Measurements from ENCODE around the gene MTG1. TPM values are rescaled to one million over a fixed set of nuclear protein-coding genes. Genes with fewer than 3 reads are reported as not detected.

The MTG1 gene
- total RNA-seq, 1 donor from 2014 or later: 65.2 TPM

DNA sequence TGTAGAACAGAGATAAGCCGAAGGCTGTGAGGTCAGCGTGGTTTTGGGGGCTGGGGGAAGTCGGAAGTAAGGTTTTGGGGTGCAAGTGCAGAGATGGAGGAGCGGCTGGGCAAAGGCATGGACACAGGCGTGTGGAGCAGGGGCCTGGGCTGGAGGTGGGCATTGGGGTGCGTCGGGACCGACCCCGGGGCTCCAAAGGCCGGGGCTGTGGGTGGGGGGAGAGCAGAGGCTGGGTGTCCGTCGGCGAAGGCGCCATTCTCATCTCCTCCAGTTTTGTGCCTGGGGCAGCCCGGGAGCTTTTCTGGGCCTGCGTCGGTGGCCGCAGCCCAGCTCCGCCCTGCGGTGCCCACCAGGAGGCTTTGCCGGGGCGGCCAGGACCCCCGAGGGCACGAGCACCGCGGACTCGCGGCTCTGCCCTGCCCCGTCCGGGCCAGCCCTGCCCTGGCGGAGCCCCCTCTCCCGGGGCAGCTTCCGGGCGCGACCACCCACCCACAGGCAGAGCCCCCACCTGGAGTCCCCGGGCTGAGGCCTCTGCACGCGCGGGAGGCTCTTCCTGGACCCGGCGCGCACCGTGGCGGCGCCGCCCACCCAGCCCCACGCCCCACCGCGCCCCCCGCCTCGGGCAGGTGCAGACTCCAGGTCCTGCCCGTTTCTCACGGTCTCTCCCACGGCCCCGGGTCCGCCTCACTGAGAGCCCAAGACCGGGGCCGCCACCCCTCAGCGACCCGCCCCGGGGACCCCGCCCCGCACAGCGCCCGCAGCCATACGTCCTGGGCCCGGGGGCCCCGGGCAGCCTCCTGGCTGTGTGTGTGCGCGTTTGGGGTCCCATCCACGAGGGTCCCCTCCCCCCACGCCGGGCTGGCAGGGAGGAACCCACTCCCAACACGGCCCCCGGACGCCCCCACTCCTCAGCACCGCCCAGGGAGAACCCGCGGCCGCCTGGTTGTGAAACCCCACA lies 52.1 kb downstream of the MTG1 start:
- DNase-seq (ENCODE audit: extremely low spot score, unreplicated experiment): no peak
- H3K4me1 Mint-ChIP-seq (ENCODE audit: unreplicated experiment): no peaks in the 10 kb centered on the region
- H3K27me3 Mint-ChIP-seq (ENCODE audit: unreplicated experiment): no peaks in the 10 kb centered on the region
- H3K4me3 Mint-ChIP-seq (ENCODE audit: unreplicated experiment): no peak overlapping the region
- H3K9me3 Mint-ChIP-seq (ENCODE audit: unreplicated experiment): peaks cover 30% of the 10 kb centered on the region
- peaks cover 18% of the 10 kb centered on the region for H3K36me3 Mint-ChIP-seq (ENCODE audit: unreplicated experiment)
- no peak overlapping the region for H3K27ac Mint-ChIP-seq (ENCODE audit: unreplicated experiment)
- TF ChIP-seq, protein P1, sequence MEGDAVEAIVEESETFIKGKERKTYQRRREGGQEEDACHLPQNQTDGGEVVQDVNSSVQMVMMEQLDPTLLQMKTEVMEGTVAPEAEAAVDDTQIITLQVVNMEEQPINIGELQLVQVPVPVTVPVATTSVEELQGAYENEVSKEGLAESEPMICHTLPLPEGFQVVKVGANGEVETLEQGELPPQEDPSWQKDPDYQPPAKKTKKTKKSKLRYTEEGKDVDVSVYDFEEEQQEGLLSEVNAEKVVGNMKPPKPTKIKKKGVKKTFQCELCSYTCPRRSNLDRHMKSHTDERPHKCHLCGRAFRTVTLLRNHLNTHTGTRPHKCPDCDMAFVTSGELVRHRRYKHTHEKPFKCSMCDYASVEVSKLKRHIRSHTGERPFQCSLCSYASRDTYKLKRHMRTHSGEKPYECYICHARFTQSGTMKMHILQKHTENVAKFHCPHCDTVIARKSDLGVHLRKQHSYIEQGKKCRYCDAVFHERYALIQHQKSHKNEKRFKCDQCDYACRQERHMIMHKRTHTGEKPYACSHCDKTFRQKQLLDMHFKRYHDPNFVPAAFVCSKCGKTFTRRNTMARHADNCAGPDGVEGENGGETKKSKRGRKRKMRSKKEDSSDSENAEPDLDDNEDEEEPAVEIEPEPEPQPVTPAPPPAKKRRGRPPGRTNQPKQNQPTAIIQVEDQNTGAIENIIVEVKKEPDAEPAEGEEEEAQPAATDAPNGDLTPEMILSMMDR (IDR thresholded peaks at IDR 0.05): no peak

DNA sequence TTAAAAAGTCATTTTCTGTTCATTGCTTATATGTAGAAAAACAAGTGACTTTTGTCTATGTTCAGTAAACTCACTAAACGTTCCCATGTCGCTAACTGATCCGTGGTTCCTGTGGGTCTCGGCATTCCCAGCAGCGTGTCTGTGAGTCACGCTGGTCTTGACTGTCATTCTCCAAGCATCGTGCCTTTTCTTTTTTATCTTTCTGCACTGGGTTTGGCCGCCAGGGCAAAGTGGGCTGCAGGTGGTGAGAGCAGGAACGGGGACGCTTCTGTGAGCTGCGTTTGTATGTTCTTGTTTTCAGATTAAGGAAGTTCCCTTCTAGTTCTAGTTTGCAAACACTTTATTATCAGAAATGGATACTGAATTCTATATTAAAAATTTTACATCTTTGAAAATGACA lies 53.0 kb downstream of the MTG1 start:
- Mint-ChIP-seq H3K4me1 (ENCODE audit: unreplicated experiment) (no peaks in the 10 kb centered on the region), H3K27me3 (ENCODE audit: unreplicated experiment) (no peaks in the 10 kb centered on the region), H3K4me3 (ENCODE audit: unreplicated experiment) (no peak overlapping the region), H3K27ac (ENCODE audit: unreplicated experiment) (no peak overlapping the region), H3K36me3 (ENCODE audit: unreplicated experiment) (peaks cover 18% of the 10 kb centered on the region), H3K9me3 (ENCODE audit: unreplicated experiment) (peaks cover 30% of the 10 kb centered on the region)
- TF ChIP-seq, protein P1 (IDR thresholded peaks at IDR 0.05): no peak
- no peak for DNase-seq (ENCODE audit: extremely low spot score, unreplicated experiment)

DNA sequence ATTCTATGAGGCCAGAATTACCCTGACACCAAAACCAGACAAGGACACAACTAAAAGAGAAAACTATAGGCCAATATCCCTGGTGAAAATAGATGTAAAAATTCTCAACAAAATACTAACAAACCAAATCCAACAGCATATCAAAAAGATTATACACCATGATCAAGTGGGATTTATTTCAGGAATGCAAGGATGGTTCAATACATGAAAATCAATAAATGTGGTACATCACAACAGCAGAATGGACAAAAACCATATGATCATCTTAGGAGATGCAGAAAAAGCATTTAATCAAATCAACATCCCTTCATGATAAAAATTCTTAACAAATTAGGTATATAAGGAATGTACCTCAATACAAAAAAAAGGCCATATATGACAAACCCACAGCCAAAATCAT lies 54.2 kb downstream of the MTG1 start:
- Mint-ChIP-seq H3K27me3 (ENCODE audit: unreplicated experiment) (no peaks in the 10 kb centered on the region), H3K4me3 (ENCODE audit: unreplicated experiment) (no peak overlapping the region), H3K27ac (ENCODE audit: unreplicated experiment) (no peak overlapping the region), H3K36me3 (ENCODE audit: unreplicated experiment) (peaks cover 18% of the 10 kb centered on the region), H3K9me3 (ENCODE audit: unreplicated experiment) (peaks cover 31% of the 10 kb centered on the region), H3K4me1 (ENCODE audit: unreplicated experiment) (no peaks in the 10 kb centered on the region)
- TF ChIP-seq, protein P1 (IDR thresholded peaks at IDR 0.05): no peak
- DNase-seq (ENCODE audit: extremely low spot score, unreplicated experiment): no peak

DNA sequence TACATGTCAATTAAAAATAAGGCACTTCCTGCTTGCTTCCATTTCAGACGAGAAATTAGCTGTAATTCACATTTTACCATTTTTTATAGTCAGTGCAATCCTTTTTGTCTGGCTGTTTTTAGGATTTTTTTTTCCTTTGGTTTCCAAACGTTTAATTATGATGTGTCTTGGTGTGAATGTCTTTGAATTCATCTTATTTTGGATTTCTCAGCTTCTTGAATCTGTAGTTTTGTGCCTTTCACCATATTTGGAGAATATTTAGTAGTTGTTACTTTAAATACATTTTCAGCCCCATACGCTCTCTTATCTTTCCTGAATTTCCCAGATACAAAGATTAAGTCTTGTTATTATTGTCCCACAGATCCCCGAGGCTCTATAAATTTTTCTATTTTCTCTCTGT lies 57.4 kb downstream of the MTG1 start:
- Mint-ChIP-seq H3K27ac (ENCODE audit: unreplicated experiment) (no peak overlapping the region), H3K27me3 (ENCODE audit: unreplicated experiment) (no peaks in the 10 kb centered on the region), H3K4me3 (ENCODE audit: unreplicated experiment) (no peak overlapping the region), H3K36me3 (ENCODE audit: unreplicated experiment) (peaks cover 18% of the 10 kb centered on the region), H3K9me3 (ENCODE audit: unreplicated experiment) (peaks cover 34% of the 10 kb centered on the region), H3K4me1 (ENCODE audit: unreplicated experiment) (no peaks in the 10 kb centered on the region)
- TF ChIP-seq, protein P1 (IDR thresholded peaks at IDR 0.05): no peak
- DNase-seq (ENCODE audit: extremely low spot score, unreplicated experiment): no peak

DNA sequence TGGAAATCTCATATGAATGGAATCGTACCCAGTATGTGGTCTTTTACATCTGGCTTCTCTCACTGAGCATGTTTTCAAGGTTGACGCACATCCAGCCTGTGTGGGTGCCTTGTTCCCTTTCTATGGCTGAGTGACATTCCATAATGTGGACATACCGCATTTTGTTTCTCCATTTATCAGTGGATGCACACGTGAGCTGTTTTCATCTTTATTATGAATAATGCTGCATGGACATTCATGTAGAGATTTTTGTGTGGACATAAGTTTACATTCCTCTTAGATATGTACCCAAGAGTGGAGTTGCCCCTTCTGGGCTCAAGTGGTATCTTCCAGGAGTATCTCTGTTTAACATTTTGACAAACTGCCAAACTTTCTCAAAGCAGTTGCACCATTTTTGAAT lies 58.5 kb downstream of the MTG1 start:
- Mint-ChIP-seq H3K27me3 (ENCODE audit: unreplicated experiment) (no peaks in the 10 kb centered on the region), H3K36me3 (ENCODE audit: unreplicated experiment) (peaks cover 12% of the 10 kb centered on the region), H3K9me3 (ENCODE audit: unreplicated experiment) (peaks cover 24% of the 10 kb centered on the region), H3K4me3 (ENCODE audit: unreplicated experiment) (no peak overlapping the region), H3K27ac (ENCODE audit: unreplicated experiment) (no peak overlapping the region), H3K4me1 (ENCODE audit: unreplicated experiment) (no peaks in the 10 kb centered on the region)
- no peak for DNase-seq (ENCODE audit: extremely low spot score, unreplicated experiment)
- TF ChIP-seq, protein P1 (IDR thresholded peaks at IDR 0.05): no peak

All from osteocyte (in vitro differentiated cells).